ENCODE data around the gene PLA2G5. TPM values are rescaled to one million over a fixed set of nuclear protein-coding genes. Genes with fewer than 3 reads are reported as not detected.
A peak's percentile ranks its signal among the peaks of the same experiment; 100 is the strongest.

The PLA2G5 gene
- total and polyA plus RNA-seq, 2 of the 4 experiments (the other 2 are of a cell fraction) = not detected

GRCh38 chr1:20102875-20103274, 32.9 kb downstream of the PLA2G5 start:
- H2BK15ac ChIP-seq (ENCODE audit: low read depth, low read length) = no peak overlapping the region
- H2BK5ac ChIP-seq (ENCODE audit: low read depth, low read length, poor library complexity, severe bottlenecking) = no peak overlapping the region
- ChIA-PET CTCF (interaction anchor here (2.6 kb wide), 1 partner anchor 49 kb away, joined by 14 read pairs; no protein-coding TSS in a partner anchor), POLR2A (ENCODE audit: unreplicated experiment) (no interaction called here)
- H4K20me1 ChIP-seq (ENCODE audit: insufficient read depth, low read length) = no peaks in the 10 kb centered on the region
- no peak overlapping the region for H3K4ac ChIP-seq (ENCODE audit: low read depth, low read length)
- no peak overlapping the region for H3K14ac ChIP-seq (replicated peaks; ENCODE audit: low read depth, low read length)
- no peak overlapping the region for H4K8ac ChIP-seq (ENCODE audit: low read depth in 2 of 2, low read length in 2 of 2)
- H2BK20ac ChIP-seq (ENCODE audit: low read depth, low read length) = no peak overlapping the region
- no peak overlapping the region for H2AK9ac ChIP-seq (replicated peaks; ENCODE audit: low read depth, low read length, poor library complexity)
- no peak overlapping the region for H3K18ac ChIP-seq (ENCODE audit: low read depth, low read length)
- no peak overlapping the region for H3K9ac ChIP-seq (ENCODE audit: low read depth, low read length)
- no peak overlapping the region for H3K23ac ChIP-seq (ENCODE audit: low read depth, low read length)
- dilution Hi-C loops (cut with HindIII; ENCODE audit: low sequenced_read_pairs, unreplicated experiment) = no loop called here
- ATAC-seq (ENCODE audit: low read depth) (peak; percentile 75), DNase-seq (peak; percentile 81)
- H3K4me1 ChIP-seq (ENCODE audit: control insufficient read depth, insufficient read depth, low read length) = peaks cover 3% of the 10 kb centered on the region
- no peak overlapping the region for H3K56ac ChIP-seq (ENCODE audit: extremely low read depth, insufficient read depth, low read length)
- no peak overlapping the region for H2AK5ac ChIP-seq (ENCODE audit: low read depth, low read length)
- no peak overlapping the region for H4K5ac ChIP-seq (ENCODE audit: low read depth, low read length)
- no TSS peak for BruUV-seq (replicated peaks)
- no peak overlapping the region for H3K27ac ChIP-seq (ENCODE audit: insufficient read depth, low read length)
- TF ChIP-seq FOS (IDR thresholded peaks at IDR 0.05; ENCODE audit: low read depth, low read length) (no peak), MAFK (IDR thresholded peaks at IDR 0.05; ENCODE audit: low read depth, low read length) (no peak), RAD21 (IDR thresholded peaks at IDR 0.05; ENCODE audit: low read length) (no peak), NFE2L2 (IDR thresholded peaks at IDR 0.05; ENCODE audit: low read depth, low read length) (no peak), CEBPB (IDR thresholded peaks at IDR 0.05; ENCODE audit: low read depth, low read length) (peak; percentile 56; the same call in 1 of the 2 replicates)
- H2AFZ ChIP-seq (replicated peaks; ENCODE audit: low read length, poor library complexity) = no peak overlapping the region
- intact Hi-C loops (cut with micrococcal nuclease) = loop anchor here (2.0 kb wide), 1 partner anchor 178 kb away; no protein-coding TSS in a partner anchor
- in situ Hi-C loops (cut with MboI; ENCODE audit: low sequenced_read_pairs) = no loop called here
- H3K9me3 ChIP-seq (ENCODE audit: control insufficient read depth, insufficient read depth, low read length) = no peaks in the 10 kb centered on the region
- no peaks in the 10 kb centered on the region for H3K79me1 ChIP-seq (ENCODE audit: low read depth in 1 of 2, low read length in 2 of 2)
- H3K4me3 ChIP-seq (ENCODE audit: insufficient read depth, low read depth, low read length) = no peak overlapping the region
- H3K27me3 ChIP-seq (ENCODE audit: control insufficient read depth, insufficient read depth, low read length) = peaks cover 31% of the 10 kb centered on the region
- no peak overlapping the region; the same call in 1 of the 2 replicates for H3K4me2 ChIP-seq (ENCODE audit: low read depth, low read length)
- no CpG with 5 or more reads among the region's 1 CpG for WGBS, 2 experiments (ENCODE audit: extremely low coverage in 2 of 2, insufficient read length in 1 of 2)
- no peak overlapping the region for H4K91ac ChIP-seq (ENCODE audit: insufficient read depth, low read depth, low read length)
- H2BK120ac ChIP-seq (ENCODE audit: low read depth, low read length) = no peak overlapping the region
- H3K36me3 ChIP-seq (ENCODE audit: control insufficient read depth, insufficient read depth, low read length) = no peaks in the 10 kb centered on the region
- no peaks in the 10 kb centered on the region; the same call in 1 of the 2 replicates for H3K9me1 ChIP-seq (ENCODE audit: insufficient read depth, low read length)

Data from IMR-90 (cell line).